WTC11 (cell line): ENCODE data around the gene NOTO. TPM values are rescaled to one million over a fixed set of nuclear protein-coding genes. Genes with fewer than 3 reads are reported as not detected.

Source experiments
- ATAC-seq: fragments of 200-7000 bp; cut with Tn5 transposase; 2 replicates; pipeline ENCODE4 v1.10.0; 2021; ENCODE audit warnings: mild to moderate bottlenecking, moderate library complexity
- CTCF ChIA-PET: fragments of 300-600 bp; sonication (Branson Sonifier 250); formaldehyde crosslinking; loops from one replicate; lab custom pipeline; 2021; ENCODE audit warnings: antibody characterized with exemption; lab: Charles Lee
- POLR2A ChIA-PET: fragments of 350-600 bp; sonication (Branson Sonifier 250); formaldehyde crosslinking; loops from one replicate; lab custom pipeline; 2021; ENCODE audit warnings: antibody characterized with exemption; lab: Charles Lee
- DNase-seq: peaks from one replicate; pipeline ENCODE4 v3.0.0; 2021; ENCODE audit warnings: low spot score
- H3K27ac Mint-ChIP-seq: 2 replicates; pipeline ENCODE4 v1.8.0; 2021; ENCODE audit warnings: mixed read lengths
- H3K27me3 Mint-ChIP-seq: 2 replicates; pipeline ENCODE4 v1.8.0; 2021; ENCODE audit warnings: low read depth, mild to moderate bottlenecking, moderate library complexity, mixed read lengths
- H3K36me3 Mint-ChIP-seq: 2 replicates; pipeline ENCODE4 v1.8.0; 2021; ENCODE audit warnings: mixed read lengths
- H3K4me1 Mint-ChIP-seq: 2 replicates; pipeline ENCODE4 v1.8.0; 2022; ENCODE audit warnings: mixed read lengths
- H3K4me3 Mint-ChIP-seq: 2 replicates; pipeline ENCODE4 v1.8.0; 2021; ENCODE audit warnings: mild to moderate bottlenecking, moderate library complexity, mixed read lengths
- H3K9me3 Mint-ChIP-seq: 2 replicates; pipeline ENCODE4 v1.8.0; 2021; ENCODE audit warnings: mixed read lengths
- ATF2 ChIP-seq: sonication (generic); formaldehyde crosslinking; IDR thresholded peaks from 2 replicates; pipeline ENCODE4 v1.8.1; 2022; ENCODE audit warnings: low read depth, missing genetic modification reagents, borderline replicate concordance
- E2F5 ChIP-seq: sonication (generic); formaldehyde crosslinking; IDR thresholded peaks from 2 replicates; pipeline ENCODE4 v1.8.1; 2022; ENCODE audit warnings: mild to moderate bottlenecking, moderate library complexity, missing genetic modification reagents
- ELF4 ChIP-seq: sonication (generic); formaldehyde crosslinking; IDR thresholded peaks from 2 replicates; pipeline ENCODE4 v1.8.1; 2022; ENCODE audit warnings: low read depth, mild to moderate bottlenecking, moderate library complexity, missing genetic modification reagents
- GABPB1 ChIP-seq: sonication (generic); formaldehyde crosslinking; IDR thresholded peaks from 2 replicates; pipeline ENCODE4 v1.8.1; 2023; ENCODE audit warnings: mild to moderate bottlenecking, missing genetic modification reagents
- MAX ChIP-seq: sonication (generic); formaldehyde crosslinking; IDR thresholded peaks from 2 replicates; pipeline ENCODE4 v1.8.0; 2022; ENCODE audit warnings: mild to moderate bottlenecking, missing genetic modification reagents
- NFYB ChIP-seq: sonication (generic); formaldehyde crosslinking; conservative IDR thresholded peaks from 2 replicates; pipeline ENCODE4 v1.8.0; 2022; ENCODE audit warnings: low read depth, missing genetic modification reagents
- NR2C2 ChIP-seq: sonication (generic); formaldehyde crosslinking; IDR thresholded peaks from 2 replicates; pipeline ENCODE4 v1.8.0; 2022; ENCODE audit warnings: mild to moderate bottlenecking, missing genetic modification reagents
- PRDM15 ChIP-seq: sonication (generic); formaldehyde crosslinking; IDR thresholded peaks from 2 replicates; pipeline ENCODE4 v1.8.0; 2022; ENCODE audit warnings: missing genetic modification reagents
- STAT6 ChIP-seq: sonication (generic); formaldehyde crosslinking; conservative IDR thresholded peaks from 2 replicates; pipeline ENCODE4 v1.8.1; 2023; ENCODE audit warnings: mild to moderate bottlenecking, low read depth, missing genetic modification reagents, moderate library complexity
- TEAD1 ChIP-seq: sonication (generic); formaldehyde crosslinking; IDR thresholded peaks from 2 replicates; pipeline ENCODE4 v1.8.0; 2022; ENCODE audit warnings: mild to moderate bottlenecking, missing genetic modification reagents
- TEAD4 ChIP-seq: sonication (generic); formaldehyde crosslinking; IDR thresholded peaks from 2 replicates; pipeline ENCODE4 v1.8.0; 2022; ENCODE audit warnings: mild to moderate bottlenecking, missing genetic modification reagents
- USF1 ChIP-seq: sonication (generic); formaldehyde crosslinking; IDR thresholded peaks from 2 replicates; pipeline ENCODE4 v1.8.0; 2022; ENCODE audit warnings: mild to moderate bottlenecking, missing genetic modification reagents
- ZBTB21 ChIP-seq: sonication (generic); formaldehyde crosslinking; IDR thresholded peaks from 2 replicates; pipeline ENCODE4 v1.8.1; 2023; ENCODE audit warnings: mild to moderate bottlenecking, missing genetic modification reagents, borderline replicate concordance
- ZNF138 ChIP-seq: sonication (generic); formaldehyde crosslinking; conservative IDR thresholded peaks from 2 replicates; pipeline ENCODE4 v1.8.1; 2022; ENCODE audit warnings: mild to moderate bottlenecking, moderate library complexity, missing genetic modification reagents
- ZNF396 ChIP-seq: fragments of 250-450 bp; sonication (Bioruptor Pico); IDR thresholded peaks from 2 replicates; pipeline ENCODE4 v1.8.0; 2021; ENCODE audit warnings: mild to moderate bottlenecking, moderate library complexity, borderline replicate concordance
- ZNF512 ChIP-seq: sonication (generic); formaldehyde crosslinking; IDR thresholded peaks from 2 replicates; pipeline ENCODE4 v1.8.1; 2022; ENCODE audit warnings: missing genetic modification reagents, borderline replicate concordance
- total RNA-seq: library from RNA; stranded (reverse); gene quantifications from 3 replicates; pipeline ENCODE4 v1.2.3, GENCODE V29; 2021

The NOTO gene
- total RNA-seq, 1 experiment from 2014 or later = 0.15 TPM

GRCh38 chr2:73249636-73250035 is 47.3 kb downstream of the NOTO start (continued):
- TF ChIP-seq PRDM15 (CRISPR knock-in tag) = no peak
- no peak for TF ChIP-seq NR2C2
- no peak for TF ChIP-seq ELF4
- no peak for TF ChIP-seq GABPB1 (CRISPR knock-in tag)
- TF ChIP-seq NFYB (CRISPR knock-in tag) = no peak
- TF ChIP-seq E2F5 = no peak
- TF ChIP-seq TEAD1 (CRISPR knock-in tag) = no peak

GRCh38 chr2:73250872-73251846 is 48.8 kb downstream of the NOTO start:
- Mint-ChIP-seq H3K27me3 (no peaks in the 10 kb centered on the region), H3K4me1 (peaks cover 6% of the 10 kb centered on the region; the same call in 1 of the 2 replicates), H3K27ac (no peak overlapping the region), H3K9me3 (no peaks in the 10 kb centered on the region), H3K4me3 (no peak overlapping the region), H3K36me3 (peaks cover 69% of the 10 kb centered on the region)
- ChIA-PET POLR2A (interaction anchor here (1.8 kb wide), 1 partner anchor 17 kb away, joined by 7 read pairs; the partner anchor contains the start of gene CCT7), CTCF (interaction anchor here (0.6 to 1.2 kb wide), 3 partner anchors 9 to 142 kb away, joined by 3 to 5 read pairs (median 3); partner anchors contain the start of gene CCT7)
- ATAC-seq (no peak), DNase-seq (no peak)
- TF ChIP-seq STAT6 (CRISPR knock-in tag) (no peak), ZNF138 (CRISPR knock-in tag) (no peak), MAX (CRISPR knock-in tag) (no peak), PRDM15 (CRISPR knock-in tag) (no peak), ZNF396 (CRISPR knock-in tag) (no peak), ZBTB21 (CRISPR knock-in tag) (no peak), ZNF512 (CRISPR knock-in tag) (no peak), TEAD4 (no peak), ATF2 (CRISPR knock-in tag) (no peak), USF1 (CRISPR knock-in tag) (no peak), TEAD1 (CRISPR knock-in tag) (no peak)
